Erythroblast (primary cell): Measurements from ENCODE around the gene TNNI3K.

Experiments
- DNase-seq, 2 experiments: peaks; one replicate each; lab custom pipeline; 2025; lab: John Stamatoyannopoulos, UW
- GATA1 ChIP-seq: IDR thresholded peaks from 2 replicates; pipeline ENCODE4 v1.6.1; 2011; ENCODE audit warnings: low read depth, mild to moderate bottlenecking, control low read depth, low read length, moderate library complexity
- POLR2A ChIP-seq: IDR thresholded peaks from 2 replicates; pipeline ENCODE4 v1.6.1; 2011; ENCODE audit warnings: mild to moderate bottlenecking, low read length

The TNNI3K gene

GRCh38 chr1:74380252-74380651 is 145.1 kb downstream of the TNNI3K start:
- TF ChIP-seq POLR2A: no peak
- no peak for DNase-seq

GRCh38 chr1:74388855-74389254 is 153.7 kb downstream of the TNNI3K start:
- no peak for TF ChIP-seq POLR2A
- no peak for TF ChIP-seq GATA1
- no peak for DNase-seq

GRCh38 chr1:74392186-74392585 is 157.0 kb downstream of the TNNI3K start:
- no peak for DNase-seq

GRCh38 chr1:74392840-74393239 is 157.7 kb downstream of the TNNI3K start:
- TF ChIP-seq GATA1: no peak
- TF ChIP-seq POLR2A: no peak
- DNase-seq: no peak

More at GRCh38 chr1:74392186-74392585, 157.0 kb downstream of the TNNI3K start:
- TF ChIP-seq POLR2A (no peak), GATA1 (no peak)

- DNase-seq: no peak
- TF ChIP-seq POLR2A: no peak
- no peak for TF ChIP-seq GATA1
Observed at GRCh38 chr1:74395571-74395970, 160.4 kb downstream of the TNNI3K start.

- no peak for DNase-seq
- TF ChIP-seq POLR2A (no peak), GATA1 (no peak)
Observed at GRCh38 chr1:74396462-74396861, 161.3 kb downstream of the TNNI3K start.

GRCh38 chr1:74396933-74397332 is 161.7 kb downstream of the TNNI3K start:
- no peak for DNase-seq
- no peak for TF ChIP-seq POLR2A

GRCh38 chr1:74399249-74399648 is 164.1 kb downstream of the TNNI3K start:
- no peak for DNase-seq
- TF ChIP-seq GATA1 (no peak), POLR2A (no peak)

GRCh38 chr1:74402873-74403272 is 167.7 kb downstream of the TNNI3K start:
- no peak for DNase-seq
- TF ChIP-seq GATA1: no peak
- TF ChIP-seq POLR2A: no peak

- TF ChIP-seq POLR2A: no peak
- no peak for TF ChIP-seq GATA1
- no peak for DNase-seq
Observed at GRCh38 chr1:74403606-74404005, 168.4 kb downstream of the TNNI3K start.

- DNase-seq: no peak
- TF ChIP-seq POLR2A (no peak), GATA1 (no peak)
Observed at GRCh38 chr1:74406759-74407158, 171.6 kb downstream of the TNNI3K start.

GRCh38 chr1:74407902-74408301 is 172.7 kb downstream of the TNNI3K start:
- no peak for TF ChIP-seq GATA1
- no peak for TF ChIP-seq POLR2A
- no peak for DNase-seq

GRCh38 chr1:74412244-74412643 is 177.1 kb downstream of the TNNI3K start:
- TF ChIP-seq POLR2A (no peak), GATA1 (no peak)
- DNase-seq: no peak

- DNase-seq: no peak
- TF ChIP-seq GATA1 (no peak), POLR2A (no peak)
Observed at GRCh38 chr1:74415935-74416334, 180.7 kb downstream of the TNNI3K start.

GRCh38 chr1:74419611-74420010 is 184.4 kb downstream of the TNNI3K start:
- no peak for DNase-seq
- TF ChIP-seq GATA1 (no peak), POLR2A (no peak)

GRCh38 chr1:74420467-74420866 is 185.3 kb downstream of the TNNI3K start:
- TF ChIP-seq GATA1 (no peak), POLR2A (no peak)
- DNase-seq: no peak
